ENCODE measurements around the gene SLC4A5.
A peak's percentile ranks its signal among the peaks of the same experiment; 100 is the strongest.
"Not testable (repeated sequence)": the region's sequence is repeated elsewhere in the genome, so short reads cannot be mapped to it uniquely, and the experiment has no call there.

Gene SLC4A5

DNA sequence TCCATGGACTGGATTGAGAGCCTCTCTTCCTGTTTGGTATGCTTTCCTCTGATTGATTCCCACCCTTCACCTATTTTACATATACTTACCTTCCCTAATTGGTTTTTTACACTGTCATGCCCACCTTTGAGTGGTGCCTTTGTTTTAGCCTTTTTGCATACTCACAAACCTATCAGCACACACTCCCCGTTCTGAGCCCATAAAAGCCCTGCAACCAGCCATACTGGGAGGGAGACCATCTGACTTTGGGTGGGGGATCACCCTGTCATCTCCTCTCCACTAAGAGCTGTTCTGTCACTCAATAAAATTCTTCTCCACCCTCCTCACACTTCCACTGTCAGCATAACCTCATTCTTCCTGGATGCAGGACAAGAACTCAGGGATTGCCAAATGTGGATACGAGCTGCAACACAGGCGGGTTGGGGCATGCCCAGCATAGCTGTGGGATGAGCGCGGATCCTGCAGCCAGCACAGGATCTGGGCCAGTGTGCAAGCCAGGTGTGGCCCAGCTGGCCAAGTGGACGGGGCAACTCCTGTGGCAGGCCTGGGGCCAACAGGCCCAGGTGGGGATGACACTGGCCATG, 155.1 kb downstream of the SLC4A5 start (continued):
- TF ChIP-seq, protein P1, sequence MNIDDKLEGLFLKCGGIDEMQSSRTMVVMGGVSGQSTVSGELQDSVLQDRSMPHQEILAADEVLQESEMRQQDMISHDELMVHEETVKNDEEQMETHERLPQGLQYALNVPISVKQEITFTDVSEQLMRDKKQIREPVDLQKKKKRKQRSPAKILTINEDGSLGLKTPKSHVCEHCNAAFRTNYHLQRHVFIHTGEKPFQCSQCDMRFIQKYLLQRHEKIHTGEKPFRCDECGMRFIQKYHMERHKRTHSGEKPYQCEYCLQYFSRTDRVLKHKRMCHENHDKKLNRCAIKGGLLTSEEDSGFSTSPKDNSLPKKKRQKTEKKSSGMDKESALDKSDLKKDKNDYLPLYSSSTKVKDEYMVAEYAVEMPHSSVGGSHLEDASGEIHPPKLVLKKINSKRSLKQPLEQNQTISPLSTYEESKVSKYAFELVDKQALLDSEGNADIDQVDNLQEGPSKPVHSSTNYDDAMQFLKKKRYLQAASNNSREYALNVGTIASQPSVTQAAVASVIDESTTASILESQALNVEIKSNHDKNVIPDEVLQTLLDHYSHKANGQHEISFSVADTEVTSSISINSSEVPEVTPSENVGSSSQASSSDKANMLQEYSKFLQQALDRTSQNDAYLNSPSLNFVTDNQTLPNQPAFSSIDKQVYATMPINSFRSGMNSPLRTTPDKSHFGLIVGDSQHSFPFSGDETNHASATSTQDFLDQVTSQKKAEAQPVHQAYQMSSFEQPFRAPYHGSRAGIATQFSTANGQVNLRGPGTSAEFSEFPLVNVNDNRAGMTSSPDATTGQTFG (tag by site-specific recombination; IDR thresholded peaks at IDR 0.05; ENCODE audit: borderline replicate concordance), result no peak
- peak; percentile 48; the same call in 1 of the 2 replicates for TF ChIP-seq ZBTB8A (tag by site-specific recombination; IDR thresholded peaks at IDR 0.05)
- peak; percentile 58; the same call in 1 of the 2 replicates for TF ChIP-seq ZEB2 (tag by site-specific recombination; IDR thresholded peaks at IDR 0.05)
- no peak for TF ChIP-seq YY1 (tag by site-specific recombination; IDR thresholded peaks at IDR 0.05)
- TF ChIP-seq SCRT1 (tag by site-specific recombination; IDR thresholded peaks at IDR 0.05; ENCODE audit: borderline replicate concordance), result no peak

DNA sequence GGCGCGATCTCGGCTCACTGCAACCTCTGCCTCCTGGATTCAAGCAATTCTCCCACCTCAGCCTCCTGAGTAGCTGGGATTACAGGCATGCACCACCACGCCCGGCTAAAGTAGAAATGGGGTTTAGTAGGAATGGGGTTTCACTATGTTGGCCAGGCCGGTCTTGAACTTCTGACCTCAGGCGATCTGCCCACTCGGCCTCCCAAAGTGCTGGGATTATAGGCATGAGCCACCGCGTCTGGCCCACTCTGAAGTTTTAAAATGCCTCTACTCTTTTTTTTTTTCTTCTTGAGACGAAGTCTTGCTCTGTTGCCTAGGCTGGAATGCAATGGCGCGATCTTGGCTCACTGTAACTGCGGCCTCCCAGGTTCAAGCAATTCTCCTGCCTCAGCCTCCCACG, 156.5 kb downstream of the SLC4A5 start:
- H3K4me1 ChIP-seq (ENCODE audit: control insufficient read depth, insufficient read depth, low read length); CTCF ChIA-PET; H3K27ac ChIP-seq (ENCODE audit: extremely low read depth, low read depth, low read length); H3K9me3 ChIP-seq (ENCODE audit: control insufficient read depth, insufficient read depth, low read depth, low read length); H3K4me3 ChIP-seq (ENCODE audit: low read depth, low read length); H3K36me3 ChIP-seq (ENCODE audit: control insufficient read depth in 2 of 2, insufficient read depth in 1 of 2, low read length in 2 of 2): not testable (repeated sequence)
- POLR2A ChIA-PET, result interaction anchor here (2.0 kb wide), 1 partner anchor 12 kb away, joined by 16 read pairs; the partner anchor contains the start of gene MTHFD2

DNA sequence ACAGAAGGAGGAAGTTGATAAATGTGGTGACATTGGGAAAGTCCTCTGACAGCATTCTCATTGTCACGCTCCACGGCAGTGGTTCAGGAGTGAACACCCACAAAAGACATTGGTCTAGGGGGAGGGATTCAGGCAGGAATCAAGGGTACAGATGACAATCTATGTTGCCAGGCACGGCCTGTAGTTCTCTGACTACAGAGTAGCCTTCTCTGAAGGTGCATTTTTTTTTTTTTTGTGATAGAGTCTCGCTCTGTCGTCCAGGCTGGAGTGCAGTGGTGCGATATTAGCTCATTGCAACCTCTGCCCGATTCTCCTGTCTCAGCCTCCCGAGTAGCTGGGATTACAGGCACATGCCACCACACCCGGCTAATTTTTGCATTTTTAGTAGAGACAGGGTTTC, 157.2 kb downstream of the SLC4A5 start:
- TF ChIP-seq SP3 (tag by site-specific recombination; IDR thresholded peaks at IDR 0.05), result no peak
- TF ChIP-seq, protein P2, sequence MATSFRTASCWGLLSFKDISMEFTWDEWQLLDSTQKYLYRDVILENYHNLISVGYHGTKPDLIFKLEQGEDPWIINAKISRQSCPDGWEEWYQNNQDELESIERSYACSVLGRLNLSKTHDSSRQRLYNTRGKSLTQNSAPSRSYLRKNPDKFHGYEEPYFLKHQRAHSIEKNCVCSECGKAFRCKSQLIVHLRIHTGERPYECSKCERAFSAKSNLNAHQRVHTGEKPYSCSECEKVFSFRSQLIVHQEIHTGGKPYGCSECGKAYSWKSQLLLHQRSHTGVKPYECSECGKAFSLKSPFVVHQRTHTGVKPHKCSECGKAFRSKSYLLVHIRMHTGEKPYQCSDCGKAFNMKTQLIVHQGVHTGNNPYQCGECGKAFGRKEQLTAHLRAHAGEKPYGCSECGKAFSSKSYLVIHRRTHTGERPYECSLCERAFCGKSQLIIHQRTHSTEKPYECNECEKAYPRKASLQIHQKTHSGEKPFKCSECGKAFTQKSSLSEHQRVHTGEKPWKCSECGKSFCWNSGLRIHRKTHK (tag by site-specific recombination; IDR thresholded peaks at IDR 0.05), result no peak
- TF ChIP-seq, protein P3, sequence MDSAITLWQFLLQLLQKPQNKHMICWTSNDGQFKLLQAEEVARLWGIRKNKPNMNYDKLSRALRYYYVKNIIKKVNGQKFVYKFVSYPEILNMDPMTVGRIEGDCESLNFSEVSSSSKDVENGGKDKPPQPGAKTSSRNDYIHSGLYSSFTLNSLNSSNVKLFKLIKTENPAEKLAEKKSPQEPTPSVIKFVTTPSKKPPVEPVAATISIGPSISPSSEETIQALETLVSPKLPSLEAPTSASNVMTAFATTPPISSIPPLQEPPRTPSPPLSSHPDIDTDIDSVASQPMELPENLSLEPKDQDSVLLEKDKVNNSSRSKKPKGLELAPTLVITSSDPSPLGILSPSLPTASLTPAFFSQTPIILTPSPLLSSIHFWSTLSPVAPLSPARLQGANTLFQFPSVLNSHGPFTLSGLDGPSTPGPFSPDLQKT (IDR thresholded peaks at IDR 0.05; ENCODE audit: borderline replicate concordance, low read depth, low read length), result no peak
- no peak for TF ChIP-seq ZNF426 (tag by site-specific recombination; IDR thresholded peaks at IDR 0.05)
- TF ChIP-seq MYNN (tag by site-specific recombination; IDR thresholded peaks at IDR 0.05; ENCODE audit: borderline replicate concordance), result no peak
- TF ChIP-seq, protein P4, sequence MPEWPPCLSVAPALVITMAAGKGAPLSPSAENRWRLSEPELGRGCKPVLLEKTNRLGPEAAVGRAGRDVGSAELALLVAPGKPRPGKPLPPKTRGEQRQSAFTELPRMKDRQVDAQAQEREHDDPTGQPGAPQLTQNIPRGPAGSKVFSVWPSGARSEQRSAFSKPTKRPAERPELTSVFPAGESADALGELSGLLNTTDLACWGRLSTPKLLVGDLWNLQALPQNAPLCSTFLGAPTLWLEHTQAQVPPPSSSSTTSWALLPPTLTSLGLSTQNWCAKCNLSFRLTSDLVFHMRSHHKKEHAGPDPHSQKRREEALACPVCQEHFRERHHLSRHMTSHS (tag by site-specific recombination; IDR thresholded peaks at IDR 0.05), result no peak
- no peak for TF ChIP-seq ZNF664 (tag by site-specific recombination; IDR thresholded peaks at IDR 0.05)
- no peak for TF ChIP-seq SCRT1 (tag by site-specific recombination; IDR thresholded peaks at IDR 0.05; ENCODE audit: borderline replicate concordance)
- TF ChIP-seq ZNF473 (tag by site-specific recombination; IDR thresholded peaks at IDR 0.05), result no peak
- no peak for TF ChIP-seq GLI2 (tag by site-specific recombination; IDR thresholded peaks at IDR 0.05; ENCODE audit: borderline replicate concordance, low read depth)
- TF ChIP-seq, protein P5, sequence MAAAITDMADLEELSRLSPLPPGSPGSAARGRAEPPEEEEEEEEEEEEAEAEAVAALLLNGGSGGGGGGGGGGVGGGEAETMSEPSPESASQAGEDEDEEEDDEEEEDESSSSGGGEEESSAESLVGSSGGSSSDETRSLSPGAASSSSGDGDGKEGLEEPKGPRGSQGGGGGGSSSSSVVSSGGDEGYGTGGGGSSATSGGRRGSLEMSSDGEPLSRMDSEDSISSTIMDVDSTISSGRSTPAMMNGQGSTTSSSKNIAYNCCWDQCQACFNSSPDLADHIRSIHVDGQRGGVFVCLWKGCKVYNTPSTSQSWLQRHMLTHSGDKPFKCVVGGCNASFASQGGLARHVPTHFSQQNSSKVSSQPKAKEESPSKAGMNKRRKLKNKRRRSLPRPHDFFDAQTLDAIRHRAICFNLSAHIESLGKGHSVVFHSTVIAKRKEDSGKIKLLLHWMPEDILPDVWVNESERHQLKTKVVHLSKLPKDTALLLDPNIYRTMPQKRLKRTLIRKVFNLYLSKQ (tag by site-specific recombination; IDR thresholded peaks at IDR 0.05; ENCODE audit: borderline replicate concordance), result no peak
- no peak for TF ChIP-seq MZF1 (tag by site-specific recombination; IDR thresholded peaks at IDR 0.05; ENCODE audit: borderline replicate concordance)
- no peak for TF ChIP-seq HOXC10 (CRISPR knock-in tag; IDR thresholded peaks at IDR 0.05)
- TF ChIP-seq ZNF354C (tag by site-specific recombination; IDR thresholded peaks at IDR 0.05; ENCODE audit: borderline replicate concordance, low read depth), result no peak
- no peak for TF ChIP-seq ZNF76 (tag by site-specific recombination; IDR thresholded peaks at IDR 0.05; ENCODE audit: borderline replicate concordance, low read depth)
- TF ChIP-seq ZNF335 (tag by site-specific recombination; conservative IDR thresholded peaks at IDR 0.05), result no peak
- TF ChIP-seq, protein P1 (tag by site-specific recombination; IDR thresholded peaks at IDR 0.05; ENCODE audit: borderline replicate concordance), result no peak
- POLR2A ChIA-PET, result interaction anchor here (2.0 kb wide), 1 partner anchor 13 kb away, joined by 6 read pairs; the partner anchor contains the start of gene MTHFD2
- no peak overlapping the region for H3K27ac ChIP-seq (ENCODE audit: extremely low read depth, low read depth, low read length)
- H3K4me3 ChIP-seq (ENCODE audit: low read depth, low read length), result no peak overlapping the region
- CTCF ChIA-PET, result interaction anchor here (0.9 kb wide), 1 partner anchor 13 kb away, joined by 3 read pairs; the partner anchor contains the start of gene MTHFD2
- no peaks in the 10 kb centered on the region for H3K9me3 ChIP-seq (ENCODE audit: control insufficient read depth, insufficient read depth, low read depth, low read length)
- no peaks in the 10 kb centered on the region for H3K36me3 ChIP-seq (ENCODE audit: control insufficient read depth in 2 of 2, insufficient read depth in 1 of 2, low read length in 2 of 2)
- H3K4me1 ChIP-seq (ENCODE audit: control insufficient read depth, insufficient read depth, low read length), result no peaks in the 10 kb centered on the region

All from HEK293 (cell line).